Measurements from ENCODE around the gene CD1E.

DNA sequence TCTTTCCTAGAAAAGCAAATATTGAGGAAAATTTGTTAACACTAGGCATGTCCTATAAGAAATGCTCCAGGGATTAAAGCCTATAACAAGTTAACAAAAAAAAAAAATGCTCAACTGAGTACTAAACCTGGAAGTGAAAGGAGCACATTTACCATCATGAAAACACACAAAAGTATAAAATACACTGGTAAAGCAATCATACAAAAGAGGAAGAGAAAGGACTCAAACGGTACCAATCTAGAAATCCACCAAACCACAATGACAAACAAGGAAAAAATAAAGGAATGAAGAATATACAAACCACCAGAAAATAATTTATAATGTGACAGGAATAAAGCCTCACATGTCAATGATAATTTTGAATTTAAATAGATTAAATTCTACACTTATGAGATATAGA, 21.2 kb downstream of the CD1E start:
- TF ChIP-seq EGR1 (IDR thresholded peaks at IDR 0.05; ENCODE audit: borderline replicate concordance, low read depth, low read length) (no peak), EZH2 (IDR thresholded peaks at IDR 0.05; ENCODE audit: low read depth, low read length, severe bottlenecking) (no peak), RBBP5 (IDR thresholded peaks at IDR 0.05; ENCODE audit: borderline replicate concordance, low read depth, low read length) (no peak), JUN (IDR thresholded peaks at IDR 0.05; ENCODE audit: low read depth, low read length) (no peak), CEBPB (IDR thresholded peaks at IDR 0.05; ENCODE audit: low read depth, low read length) (no peak), POLR2A (IDR thresholded peaks at IDR 0.05; ENCODE audit: control extremely low read depth in 1 of 2, low read depth in 2 of 2, low read length in 2 of 2) (no peak), BRCA1 (IDR thresholded peaks at IDR 0.05; ENCODE audit: low read depth, low read length) (no peak), YY1 (IDR thresholded peaks at IDR 0.05; ENCODE audit: low read depth, low read length) (no peak), ZNF274 (IDR thresholded peaks at IDR 0.05; ENCODE audit: borderline replicate concordance, extremely low read depth, low read length) (no peak), TEAD4 (IDR thresholded peaks at IDR 0.05; ENCODE audit: low read depth, low read length) (no peak), POLR2AphosphoS5 (IDR thresholded peaks at IDR 0.05; ENCODE audit: low read depth, low read length) (no peak), SIN3A (conservative IDR thresholded peaks at IDR 0.05 in 1 of 2, IDR thresholded peaks at IDR 0.05 in 1 of 2; ENCODE audit: low read depth in 1 of 2, low read length in 2 of 2) (no peak)
- TF ChIP-seq, protein P1, sequence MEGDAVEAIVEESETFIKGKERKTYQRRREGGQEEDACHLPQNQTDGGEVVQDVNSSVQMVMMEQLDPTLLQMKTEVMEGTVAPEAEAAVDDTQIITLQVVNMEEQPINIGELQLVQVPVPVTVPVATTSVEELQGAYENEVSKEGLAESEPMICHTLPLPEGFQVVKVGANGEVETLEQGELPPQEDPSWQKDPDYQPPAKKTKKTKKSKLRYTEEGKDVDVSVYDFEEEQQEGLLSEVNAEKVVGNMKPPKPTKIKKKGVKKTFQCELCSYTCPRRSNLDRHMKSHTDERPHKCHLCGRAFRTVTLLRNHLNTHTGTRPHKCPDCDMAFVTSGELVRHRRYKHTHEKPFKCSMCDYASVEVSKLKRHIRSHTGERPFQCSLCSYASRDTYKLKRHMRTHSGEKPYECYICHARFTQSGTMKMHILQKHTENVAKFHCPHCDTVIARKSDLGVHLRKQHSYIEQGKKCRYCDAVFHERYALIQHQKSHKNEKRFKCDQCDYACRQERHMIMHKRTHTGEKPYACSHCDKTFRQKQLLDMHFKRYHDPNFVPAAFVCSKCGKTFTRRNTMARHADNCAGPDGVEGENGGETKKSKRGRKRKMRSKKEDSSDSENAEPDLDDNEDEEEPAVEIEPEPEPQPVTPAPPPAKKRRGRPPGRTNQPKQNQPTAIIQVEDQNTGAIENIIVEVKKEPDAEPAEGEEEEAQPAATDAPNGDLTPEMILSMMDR (IDR thresholded peaks at IDR 0.05; ENCODE audit: control extremely low read depth in 1 of 3, insufficient read depth in 1 of 3, low read depth in 1 of 3, low read length in 3 of 3) = no peak
- TF ChIP-seq, protein P2, sequence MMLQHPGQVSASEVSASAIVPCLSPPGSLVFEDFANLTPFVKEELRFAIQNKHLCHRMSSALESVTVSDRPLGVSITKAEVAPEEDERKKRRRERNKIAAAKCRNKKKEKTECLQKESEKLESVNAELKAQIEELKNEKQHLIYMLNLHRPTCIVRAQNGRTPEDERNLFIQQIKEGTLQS (IDR thresholded peaks at IDR 0.05; ENCODE audit: insufficient read depth, low read depth, low read length) = no peak

All from H1 (cell line).